IMR-90 (cell line): ENCODE results near the gene HHLA2. TPM values are rescaled to one million over a fixed set of nuclear protein-coding genes. Genes with fewer than 3 reads are reported as not detected.

Experiments used
- ATAC-seq: fragments of 200-7000 bp; cut with Tn5 transposase; 2 replicates; pipeline ENCODE4 v1.9.1; 2020; ENCODE audit warnings: low read depth, mild to moderate bottlenecking, moderate library complexity
- BruUV-seq: library from RNA; stranded (reverse); fragments of 400-500 nt; replicated peaks from 2 replicates; lab custom pipeline; 2021; lab: Mats Ljungman, UMichigan
- CTCF ChIA-PET: fragments of 300-600 bp; formaldehyde crosslinking; extraction: SDS; loops from one replicate; lab custom pipeline; 2021; ENCODE audit warnings: antibody characterized with exemption; lab: Yijun Ruan, JAX
- POLR2A ChIA-PET: fragments of 300-600 bp; sonication (Branson Sonifier 250); formaldehyde crosslinking; loops from one replicate; lab custom pipeline; 2022; ENCODE audit warnings: antibody characterized with exemption; ENCODE audit not compliant: unreplicated experiment; lab: Charles Lee
- DNase-seq: peaks from one replicate; pipeline ENCODE4 v3.0.0; 2013
- H2AFZ ChIP-seq: replicated peaks from 2 replicates; pipeline ENCODE3; 2013; ENCODE audit warnings: low read length, mild to moderate bottlenecking; ENCODE audit not compliant: poor library complexity
- H2AK5ac ChIP-seq: 2 replicates; pipeline ENCODE4 v1.6.1; 2013; ENCODE audit warnings: low read depth, low read length, inconsistent platforms
- H2AK9ac ChIP-seq: replicated peaks from 2 replicates; pipeline ENCODE3; 2013; ENCODE audit warnings: mild to moderate bottlenecking, low read depth, low read length, moderate library complexity; ENCODE audit not compliant: poor library complexity
- H2BK120ac ChIP-seq: 2 replicates; pipeline ENCODE4 v1.6.1; 2013; ENCODE audit warnings: low read depth, low read length, inconsistent platforms
- H2BK15ac ChIP-seq: 3 replicates; pipeline ENCODE4 v1.6.1; 2013; ENCODE audit warnings: low read depth, low read length, inconsistent platforms
- H2BK20ac ChIP-seq: 2 replicates; pipeline ENCODE4 v1.6.1; 2013; ENCODE audit warnings: low read depth, mild to moderate bottlenecking, inconsistent platforms, low read length, moderate library complexity
- H2BK5ac ChIP-seq: 2 replicates; pipeline ENCODE4 v1.6.1; 2013; ENCODE audit warnings: mild to moderate bottlenecking, low read depth, low read length, inconsistent platforms; ENCODE audit not compliant: poor library complexity, severe bottlenecking
- H3K14ac ChIP-seq: replicated peaks from 2 replicates; pipeline ENCODE4 v1.6.1; 2013; ENCODE audit warnings: low read depth, low read length, inconsistent platforms
- H3K18ac ChIP-seq: 2 replicates; pipeline ENCODE4 v1.6.1; 2013; ENCODE audit warnings: low read depth, low read length, control low read depth
- H3K23ac ChIP-seq: 2 replicates; pipeline ENCODE4 v1.6.1; 2013; ENCODE audit warnings: low read depth, low read length, inconsistent platforms
- H3K27ac ChIP-seq: 2 replicates; pipeline ENCODE4 v1.5.1; 2013; ENCODE audit warnings: mild to moderate bottlenecking, control low read depth, low read length; ENCODE audit not compliant: insufficient read depth
- H3K27me3 ChIP-seq: 2 replicates; pipeline ENCODE4 v1.6.1; 2013; ENCODE audit warnings: low read length; ENCODE audit not compliant: control insufficient read depth, insufficient read depth
- H3K36me3 ChIP-seq: 2 replicates; pipeline ENCODE4 v1.6.1; 2013; ENCODE audit warnings: low read length, mixed read lengths; ENCODE audit not compliant: control insufficient read depth, insufficient read depth
- H3K4ac ChIP-seq: 2 replicates; pipeline ENCODE4 v1.6.1; 2013; ENCODE audit warnings: low read depth, low read length, inconsistent platforms
- H3K4me1 ChIP-seq: 2 replicates; pipeline ENCODE4 v1.6.1; 2013; ENCODE audit warnings: low read length, mixed read lengths; ENCODE audit not compliant: control insufficient read depth, insufficient read depth
- H3K4me2 ChIP-seq: 2 replicates; pipeline ENCODE4 v1.6.1; 2013; ENCODE audit warnings: low read depth, mild to moderate bottlenecking, control low read depth, low read length, moderate library complexity
- H3K4me3 ChIP-seq: 2 replicates; pipeline ENCODE4 v1.5.1; 2013; ENCODE audit warnings: low read depth, mild to moderate bottlenecking, control low read depth, low read length, moderate library complexity; ENCODE audit not compliant: insufficient read depth
- H3K56ac ChIP-seq: 2 replicates; pipeline ENCODE4 v1.6.1; 2013; ENCODE audit warnings: low read length, inconsistent platforms; ENCODE audit not compliant: insufficient read depth; ENCODE audit errors: extremely low read depth
- H3K79me1 ChIP-seq, 2 experiments: 2 replicates each; pipeline ENCODE4 v1.6.1; 2013; ENCODE audit warnings: low read length in 2 of 2, inconsistent platforms in 1 of 2, low read depth in 1 of 2
- H3K9ac ChIP-seq: 2 replicates; pipeline ENCODE4 v1.6.1; 2013; ENCODE audit warnings: low read depth, low read length, control low read depth
- H3K9me1 ChIP-seq: 2 replicates; pipeline ENCODE4 v1.6.1; 2013; ENCODE audit warnings: low read length, inconsistent platforms; ENCODE audit not compliant: insufficient read depth
- H3K9me3 ChIP-seq: 2 replicates; pipeline ENCODE4 v1.6.1; 2013; ENCODE audit warnings: low read length; ENCODE audit not compliant: control insufficient read depth, insufficient read depth
- H4K20me1 ChIP-seq: 2 replicates; pipeline ENCODE4 v1.6.1; 2013; ENCODE audit warnings: low read length, inconsistent platforms; ENCODE audit not compliant: insufficient read depth
- H4K5ac ChIP-seq: 2 replicates; pipeline ENCODE4 v1.6.1; 2013; ENCODE audit warnings: mild to moderate bottlenecking, low read depth, low read length, control low read depth
- H4K8ac ChIP-seq, 2 experiments: 2 replicates each; pipeline ENCODE4 v1.6.1; 2013; ENCODE audit warnings: low read depth in 2 of 2, low read length in 2 of 2, control low read depth in 1 of 2, inconsistent platforms in 1 of 2
- H4K91ac ChIP-seq: 2 replicates; pipeline ENCODE4 v1.6.1; 2013; ENCODE audit warnings: low read depth, low read length, inconsistent platforms; ENCODE audit not compliant: insufficient read depth
- BHLHE40 ChIP-seq: fragments of 150-350 bp; IDR thresholded peaks from 2 replicates; pipeline ENCODE4 v1.6.1; 2016; ENCODE audit warnings: mild to moderate bottlenecking, low read depth, low read length
- CHD1 ChIP-seq: IDR thresholded peaks from 2 replicates; pipeline ENCODE4 v1.6.1; 2012; ENCODE audit warnings: low read depth, low read length, improper control_type of control experiment
- ELK1 ChIP-seq: fragments of 150-350 bp; IDR thresholded peaks from 2 replicates; pipeline ENCODE4 v1.6.1; 2016; ENCODE audit warnings: low read depth, mild to moderate bottlenecking, low read length, moderate library complexity, borderline replicate concordance
- FOS ChIP-seq: fragments of 150-350 bp; IDR thresholded peaks from 2 replicates; pipeline ENCODE4 v1.6.1; 2016; ENCODE audit warnings: low read depth, low read length
- MAFK ChIP-seq: IDR thresholded peaks from 2 replicates; pipeline ENCODE4 v1.6.1; 2012; ENCODE audit warnings: low read depth, low read length, improper control_type of control experiment
- MAZ ChIP-seq: IDR thresholded peaks from 2 replicates; pipeline ENCODE4 v1.6.1; 2012; ENCODE audit warnings: low read depth, mild to moderate bottlenecking, low read length, improper control_type of control experiment, moderate library complexity, borderline replicate concordance
- MXI1 ChIP-seq: IDR thresholded peaks from 2 replicates; pipeline ENCODE4 v1.6.1; 2012; ENCODE audit warnings: low read depth, mild to moderate bottlenecking, low read length, moderate library complexity, borderline replicate concordance
- NFE2L2 ChIP-seq: fragments of 150-350 bp; IDR thresholded peaks from 2 replicates; pipeline ENCODE4 v1.6.1; 2016; ENCODE audit warnings: low read depth, mild to moderate bottlenecking, low read length
- POLR2A ChIP-seq: IDR thresholded peaks from 2 replicates; pipeline ENCODE4 v1.6.1; 2012; ENCODE audit warnings: mild to moderate bottlenecking, low read depth, low read length
- RAD21 ChIP-seq: IDR thresholded peaks from 2 replicates; pipeline ENCODE4 v1.6.1; 2012; ENCODE audit warnings: low read length, improper control_type of control experiment
- RCOR1 ChIP-seq: IDR thresholded peaks from 2 replicates; pipeline ENCODE4 v1.6.1; 2012; ENCODE audit warnings: mild to moderate bottlenecking, low read length, improper control_type of control experiment; ENCODE audit not compliant: insufficient replicate concordance
- RFX5 ChIP-seq: IDR thresholded peaks from 2 replicates; pipeline ENCODE4 v1.8.0; 2012; ENCODE audit warnings: low read depth, mild to moderate bottlenecking, low read length, moderate library complexity
- SMC3 ChIP-seq: fragments of 150-350 bp; IDR thresholded peaks from 2 replicates; pipeline ENCODE4 v1.6.1; 2016; ENCODE audit warnings: low read depth, mild to moderate bottlenecking, antibody characterized with exemption, low read length, moderate library complexity
- USF2 ChIP-seq: fragments of 150-350 bp; IDR thresholded peaks from 2 replicates; pipeline ENCODE4 v1.6.1; 2017; ENCODE audit warnings: mild to moderate bottlenecking, antibody characterized with exemption, low read length, low read depth
- WGBS, 2 experiments: methylation state at CpG; one replicate each; pipeline versions ENCODE4 v1.1.5 to v1.1.7; 2013; ENCODE audit warnings: missing lambda C conversion rate in 2 of 2; ENCODE audit not compliant: insufficient read length in 1 of 2; ENCODE audit errors: extremely low coverage in 2 of 2; 5-methylcytosine and 5-hydroxymethylcytosine counted together
- dilution Hi-C: fragments of 300-500 bp; cut with HindIII; formaldehyde crosslinking; loops from one replicate; pipeline ENCODE4 v1.14.3; 2018; ENCODE audit warnings: low sequenced_read_pairs; ENCODE audit not compliant: unreplicated experiment
- in situ Hi-C: fragments of 300-500 bp; cut with MboI; formaldehyde crosslinking; loops from 3 replicates; pipeline ENCODE4 v1.14.3; 2019; ENCODE audit warnings: low sequenced_read_pairs, inconsistent platforms, mixed read lengths
- intact Hi-C: fragments of 100-400 bp; cut with micrococcal nuclease; formaldehyde crosslinking; loops from 2 replicates; pipeline ENCODE4 v1.10.0; 2022
- polyA plus RNA-seq, 3 experiments: library from polyadenylated mRNA; depleted of rRNA; stranded (reverse); fragments of >200 nt; gene quantifications; 2 replicates each; pipeline ENCODE4 v1.2.3, GENCODE V29; 2012; ENCODE audit warnings: low replicate concordance in 1 of 3
- total RNA-seq: library from RNA; depleted of rRNA; stranded (reverse); fragments of >200 nt; gene quantifications from 2 replicates; pipeline ENCODE4 v1.2.3, GENCODE V29; 2012
- TF ChIP-seq, protein P1 (sequence below): conservative IDR thresholded peaks from 2 replicates; pipeline ENCODE4 v1.5.1; 2012; ENCODE audit warnings: mild to moderate bottlenecking, low read depth, low read length, improper control_type of control experiment

Gene HHLA2
- total and polyA plus RNA-seq, 2 of the 4 experiments (the other 2 are of a cell fraction): not detected

GRCh38 chr3:108414007-108414406, 117.7 kb downstream of the HHLA2 start:
- Histone ChIP-seq H3K4me3 (no peak overlapping the region), H3K27ac (no peak overlapping the region), H3K79me1 (no peaks in the 10 kb centered on the region), H2AK9ac (no peak overlapping the region), H3K9me1 (no peaks in the 10 kb centered on the region), H3K4me2 (no peak overlapping the region), H3K4ac (no peak overlapping the region), H3K56ac (no peak overlapping the region), H3K27me3 (no peaks in the 10 kb centered on the region; the same call in 1 of the 2 replicates), H3K9ac (no peak overlapping the region), H3K9me3 (no peaks in the 10 kb centered on the region), H4K8ac (no peak overlapping the region), H2BK120ac (no peak overlapping the region), H4K20me1 (no peaks in the 10 kb centered on the region), H3K4me1 (0 out of 2 replicates have a peak, but pooled peaks cover 1% of the 10 kb centered on the region), H2BK15ac (no peak overlapping the region), H3K14ac (no peak overlapping the region; the same call in 1 of the 2 replicates), H2AFZ (no peak overlapping the region), H3K18ac (no peak overlapping the region), H3K23ac (no peak overlapping the region), H2BK5ac (no peak overlapping the region), H4K5ac (no peak overlapping the region), H4K91ac (no peak overlapping the region), H2AK5ac (no peak overlapping the region), H2BK20ac (no peak overlapping the region), H3K36me3 (no peaks in the 10 kb centered on the region)
- CTCF ChIA-PET: interaction anchor here (0.5 kb wide), 1 partner anchor 288 kb away, joined by 3 read pairs; no protein-coding TSS in a partner anchor
- in situ Hi-C loops: no loop called here
- TF ChIP-seq FOS (no peak), NFE2L2 (no peak), POLR2A (no peak), RFX5 (no peak), RAD21 (no peak), MAFK (no peak), MAZ (no peak), BHLHE40 (no peak), ELK1 (no peak), CHD1 (no peak), MXI1 (no peak), RCOR1 (no peak), USF2 (no peak), SMC3 (no peak)
- TF ChIP-seq, protein P1, sequence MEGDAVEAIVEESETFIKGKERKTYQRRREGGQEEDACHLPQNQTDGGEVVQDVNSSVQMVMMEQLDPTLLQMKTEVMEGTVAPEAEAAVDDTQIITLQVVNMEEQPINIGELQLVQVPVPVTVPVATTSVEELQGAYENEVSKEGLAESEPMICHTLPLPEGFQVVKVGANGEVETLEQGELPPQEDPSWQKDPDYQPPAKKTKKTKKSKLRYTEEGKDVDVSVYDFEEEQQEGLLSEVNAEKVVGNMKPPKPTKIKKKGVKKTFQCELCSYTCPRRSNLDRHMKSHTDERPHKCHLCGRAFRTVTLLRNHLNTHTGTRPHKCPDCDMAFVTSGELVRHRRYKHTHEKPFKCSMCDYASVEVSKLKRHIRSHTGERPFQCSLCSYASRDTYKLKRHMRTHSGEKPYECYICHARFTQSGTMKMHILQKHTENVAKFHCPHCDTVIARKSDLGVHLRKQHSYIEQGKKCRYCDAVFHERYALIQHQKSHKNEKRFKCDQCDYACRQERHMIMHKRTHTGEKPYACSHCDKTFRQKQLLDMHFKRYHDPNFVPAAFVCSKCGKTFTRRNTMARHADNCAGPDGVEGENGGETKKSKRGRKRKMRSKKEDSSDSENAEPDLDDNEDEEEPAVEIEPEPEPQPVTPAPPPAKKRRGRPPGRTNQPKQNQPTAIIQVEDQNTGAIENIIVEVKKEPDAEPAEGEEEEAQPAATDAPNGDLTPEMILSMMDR: no peak
- no TSS peak for BruUV-seq
- DNase-seq (peak; percentile 18), ATAC-seq (no peak; the same call in 1 of the 2 replicates)
- dilution Hi-C loops: no loop called here
- intact Hi-C loops: no loop called here
- 100% methylated on average over 1 of the region's 5 CpGs; no CpG with 5 or more reads in 1 of the 2 experiments for WGBS, 2 experiments
- POLR2A ChIA-PET: no interaction called here
